ENCODE measurements around the gene PTPRN2. TPM values are rescaled to one million over a fixed set of nuclear protein-coding genes. Genes with fewer than 3 reads are reported as not detected.

The PTPRN2 gene
- total and polyA plus RNA-seq, 9 of the 15 experiments (the other 6 are each of a cell fraction or from before 2014, with no cell fraction given): not detected

DNA sequence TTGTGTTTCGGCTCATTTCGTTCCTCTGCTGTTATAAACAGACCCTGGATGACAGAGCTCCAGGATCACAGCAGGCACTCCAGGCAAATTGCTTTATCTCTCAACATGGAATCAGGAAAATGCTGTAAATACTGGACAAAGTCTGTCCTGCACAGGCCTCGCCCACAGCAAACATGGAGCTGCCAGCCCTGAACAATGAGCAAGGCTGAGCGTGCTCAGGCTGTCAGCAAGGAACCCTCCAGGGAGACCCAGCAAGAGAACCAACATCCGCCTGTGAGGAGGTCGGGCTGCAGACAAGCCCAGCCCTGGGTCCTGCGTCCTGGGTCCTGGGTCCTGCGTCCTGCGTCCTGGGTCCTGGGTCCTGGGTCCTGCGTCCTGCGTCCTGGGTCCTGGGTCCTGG lies 180.8 kb downstream of the PTPRN2 start:
- no peak overlapping the region for H3K4me3 ChIP-seq
- in situ Hi-C loops (cut with MboI) (no loop called here), intact Hi-C loops (cut with micrococcal nuclease) (no loop called here)
- DNase-seq (ENCODE audit: extremely low read depth in 1 of 4, low spot score in 3 of 4) (no peak), ATAC-seq (no peak), FAIRE-seq (no peak)
- no peaks in the 10 kb centered on the region for H3K36me3 ChIP-seq (ENCODE audit: control insufficient read depth, insufficient read depth, low read length)
- POLR2A ChIA-PET: no interaction called here
- H3K27me3 ChIP-seq (ENCODE audit: control insufficient read depth in 2 of 2, insufficient read depth in 2 of 2, low read length in 2 of 2): peaks cover 22 to 70% of the 10 kb centered on the region in 2 experiments; a peak in 4 of 5 replicates
- no peak overlapping the region for H2AFZ ChIP-seq (ENCODE audit: low read depth, low read length)
- peaks cover 0 to 4% of the 10 kb centered on the region in 2 experiments; a peak in 1 of 5 replicates for H3K4me1 ChIP-seq (replicated peaks in 1 of 2; ENCODE audit: control insufficient read depth in 2 of 2, insufficient read depth in 2 of 2, low read length in 2 of 2)
- H3K9me3 ChIP-seq (replicated peaks; ENCODE audit: control insufficient read depth, insufficient read depth, low read depth, low read length): no peaks in the 10 kb centered on the region
- H4K20me1 ChIP-seq (replicated peaks; ENCODE audit: control insufficient read depth, insufficient read depth, low read length): peaks cover 9% of the 10 kb centered on the region; the same call in 1 of the 2 replicates
- 0% methylated on average over 7 of the region's 11 CpGs for WGBS (ENCODE audit: insufficient coverage, low coverage, missing lambda C conversion rate)
- H3K9ac ChIP-seq (ENCODE audit: insufficient read depth in 1 of 2, low read depth in 2 of 2, low read length in 2 of 2): no peak overlapping the region
- no peaks in the 10 kb centered on the region for H3K79me2 ChIP-seq (ENCODE audit: control insufficient read depth, insufficient read depth, low read length)
- CTCF ChIA-PET (ENCODE audit: low intra/inter-chr PET ratio): no interaction called here
- H3K27ac ChIP-seq (ENCODE audit: extremely low read depth, low read depth, low read length): no peak overlapping the region
- no peak overlapping the region for H3K4me2 ChIP-seq (ENCODE audit: insufficient read depth, low read length)
- no TSS peak for BruUV-seq (replicated peaks)
- no peaks in the 10 kb centered on the region for H3K9me1 ChIP-seq (ENCODE audit: control insufficient read depth, insufficient read depth, low read length)
- TF ChIP-seq, protein P1, sequence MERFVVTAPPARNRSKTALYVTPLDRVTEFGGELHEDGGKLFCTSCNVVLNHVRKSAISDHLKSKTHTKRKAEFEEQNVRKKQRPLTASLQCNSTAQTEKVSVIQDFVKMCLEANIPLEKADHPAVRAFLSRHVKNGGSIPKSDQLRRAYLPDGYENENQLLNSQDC (CRISPR knock-in tag; IDR thresholded peaks at IDR 0.05): no peak
- no peak for TF ChIP-seq HCFC1 (IDR thresholded peaks at IDR 0.05; ENCODE audit: low read depth, low read length)
- TF ChIP-seq AFF1 (IDR thresholded peaks at IDR 0.05; ENCODE audit: low read depth in 1 of 2, partially characterized antibody in 2 of 2): no peak
- no peak for TF ChIP-seq ATF6 (CRISPR knock-in tag; IDR thresholded peaks at IDR 0.05)
- no peak for TF ChIP-seq ZNF507 (tag; conservative IDR thresholded peaks at IDR 0.05)
- no peak for TF ChIP-seq ZNF445 (CRISPR knock-in tag; IDR thresholded peaks at IDR 0.05; ENCODE audit: low read depth)
- no peak for TF ChIP-seq ZNF324 (CRISPR knock-in tag; IDR thresholded peaks at IDR 0.05)
- no peak for TF ChIP-seq ZNF232 (CRISPR knock-in tag; IDR thresholded peaks at IDR 0.05)
- no peak for TF ChIP-seq CEBPG (CRISPR knock-in tag; IDR thresholded peaks at IDR 0.05)
- TF ChIP-seq CEBPG (tag; conservative IDR thresholded peaks at IDR 0.05 in 1 of 2, IDR thresholded peaks at IDR 0.05 in 1 of 2): no peak
- TF ChIP-seq SIN3B (IDR thresholded peaks at IDR 0.05; ENCODE audit: low read depth): no peak
- TF ChIP-seq CCAR2 (IDR thresholded peaks at IDR 0.05; ENCODE audit: low read depth, low read length): no peak
- no peak for TF ChIP-seq C11orf30 (IDR thresholded peaks at IDR 0.05; ENCODE audit: low read depth)
- TF ChIP-seq MCM2 (IDR thresholded peaks at IDR 0.05; ENCODE audit: low read depth): no peak
- no peak for TF ChIP-seq ZNF695 (CRISPR knock-in tag; IDR thresholded peaks at IDR 0.05)
- TF ChIP-seq KHSRP (IDR thresholded peaks at IDR 0.05): no peak
